GM18517 (cell line): ENCODE measurements around the gene CDCA8.

Experiments
- ATAC-seq: cut with Tn5 transposase; IDR thresholded peaks from one replicate; pipeline ENCODE4 v1.9.1; 2021; ENCODE audit warnings: mild to moderate bottlenecking, moderate library complexity; ENCODE audit not compliant: unreplicated experiment

Gene CDCA8

GRCh38 chr1:37714689-37715088 is 22.4 kb downstream of the CDCA8 start:
- ATAC-seq = no peak

DNA sequence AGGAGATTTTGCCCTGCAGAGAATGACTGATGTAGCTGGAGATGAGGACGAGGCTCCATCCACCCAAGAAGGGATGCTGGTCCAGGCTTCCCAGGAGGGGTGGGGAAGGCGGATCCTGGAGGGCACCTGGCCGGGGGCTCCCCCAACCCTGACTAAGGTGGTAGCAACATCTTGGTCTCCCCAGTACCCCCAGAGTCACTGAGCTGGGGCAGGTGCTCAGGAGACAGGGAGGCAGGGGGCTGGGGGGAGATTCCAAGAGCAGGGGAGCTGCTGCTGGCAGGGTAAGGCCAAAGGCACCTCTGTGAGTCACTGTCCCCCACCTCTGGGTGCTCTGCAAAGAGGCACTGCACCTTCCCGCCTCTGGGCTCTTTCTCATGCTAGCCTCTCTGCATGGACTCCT is 24.0 kb downstream of the CDCA8 start:
- ATAC-seq = no peak

GRCh38 chr1:37717631-37718030 is 25.3 kb downstream of the CDCA8 start:
- no peak for ATAC-seq

DNA sequence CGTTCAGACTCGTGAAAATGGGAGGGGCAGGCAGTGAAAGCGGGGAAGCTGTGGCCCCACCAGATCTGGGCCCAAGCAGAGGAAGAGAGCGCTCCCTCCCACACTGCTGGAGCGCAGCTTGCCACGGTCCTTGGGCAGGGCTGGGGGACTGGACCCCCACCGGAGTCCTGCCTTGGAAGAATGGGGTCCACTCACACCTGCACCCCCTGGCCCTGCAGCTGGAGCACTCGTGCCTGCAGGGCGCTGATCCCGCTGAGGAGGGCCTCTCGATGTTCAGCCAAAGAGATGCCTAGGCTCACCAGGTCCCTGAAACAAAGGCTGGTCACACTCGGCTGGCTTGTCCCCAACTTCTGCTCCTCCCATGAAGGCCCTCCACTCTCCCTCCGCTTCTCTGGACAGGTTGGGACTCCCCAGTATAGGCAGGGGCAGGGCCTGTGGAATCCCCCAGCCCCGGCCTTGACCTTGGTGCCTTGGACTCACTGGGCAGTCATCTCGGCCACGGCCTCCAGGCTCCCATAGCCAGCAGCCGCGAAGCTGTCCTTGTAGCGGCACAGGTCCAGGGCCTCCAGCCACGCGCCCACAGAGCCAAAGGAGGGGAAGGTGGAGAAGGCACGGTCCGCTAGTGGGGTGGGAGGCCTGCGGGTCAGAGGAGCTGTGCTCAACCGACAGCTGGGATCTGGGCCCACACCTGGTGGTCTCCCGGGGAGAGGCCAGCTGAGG is 26.0 kb downstream of the CDCA8 start:
- ATAC-seq = no peak

GRCh38 chr1:37718901-37719571 is 26.7 kb downstream of the CDCA8 start:
- ATAC-seq = no peak

GRCh38 chr1:37719572-37720195 is 27.4 kb downstream of the CDCA8 start:
- ATAC-seq = no peak

GRCh38 chr1:37720231-37721130 is 28.2 kb downstream of the CDCA8 start:
- no peak for ATAC-seq

- ATAC-seq = no peak
These were observed 29.2 kb downstream of the CDCA8 start for GRCh38 chr1:37721565-37721964.

DNA sequence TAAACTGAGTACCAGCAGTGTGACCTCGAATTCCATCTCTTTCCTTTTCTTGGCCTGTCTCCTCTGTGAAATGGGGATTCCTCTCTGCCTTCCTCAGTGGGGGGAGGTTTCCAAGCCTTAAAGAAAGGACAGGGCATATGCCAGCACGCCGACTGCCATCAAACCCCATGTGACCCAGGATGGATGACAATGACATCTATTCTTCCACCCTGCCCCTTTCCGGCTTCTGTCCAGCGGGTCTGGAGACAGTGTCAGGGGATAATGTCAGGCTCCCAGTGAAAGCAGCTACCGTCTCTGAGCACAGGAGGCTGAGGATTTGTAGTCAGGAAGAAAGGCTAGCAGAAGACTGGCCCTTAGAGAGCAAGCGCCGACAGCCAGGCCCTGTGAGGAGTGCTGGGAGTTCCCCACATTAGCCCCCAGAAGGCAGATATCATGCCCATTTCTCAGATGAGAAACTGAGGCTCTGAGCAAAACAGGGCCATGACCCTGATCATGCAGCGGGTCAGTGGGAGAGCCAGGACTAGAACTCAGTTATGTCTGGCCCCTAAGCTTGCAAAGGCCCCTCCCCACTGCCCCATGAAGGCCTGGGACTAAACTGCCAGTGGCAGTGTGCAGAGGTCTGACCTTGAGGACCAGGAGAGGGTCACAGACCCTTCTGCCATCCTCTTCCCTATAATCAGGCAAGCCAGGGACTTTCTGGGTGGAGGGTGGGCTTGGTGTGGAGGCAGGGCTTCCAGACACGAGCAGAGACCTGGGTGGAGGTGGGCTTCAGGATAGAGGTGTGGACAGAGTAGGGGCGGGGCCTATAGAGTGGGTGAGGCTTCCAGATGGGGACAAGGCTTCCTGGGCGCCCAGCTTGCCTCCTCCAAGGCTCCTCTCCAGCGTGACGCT is 30.1 kb downstream of the CDCA8 start:
- no peak for ATAC-seq

- no peak for ATAC-seq
These were observed 30.7 kb downstream of the CDCA8 start for GRCh38 chr1:37723072-37723389.

GRCh38 chr1:37723390-37724078 is 31.2 kb downstream of the CDCA8 start:
- no peak for ATAC-seq

DNA sequence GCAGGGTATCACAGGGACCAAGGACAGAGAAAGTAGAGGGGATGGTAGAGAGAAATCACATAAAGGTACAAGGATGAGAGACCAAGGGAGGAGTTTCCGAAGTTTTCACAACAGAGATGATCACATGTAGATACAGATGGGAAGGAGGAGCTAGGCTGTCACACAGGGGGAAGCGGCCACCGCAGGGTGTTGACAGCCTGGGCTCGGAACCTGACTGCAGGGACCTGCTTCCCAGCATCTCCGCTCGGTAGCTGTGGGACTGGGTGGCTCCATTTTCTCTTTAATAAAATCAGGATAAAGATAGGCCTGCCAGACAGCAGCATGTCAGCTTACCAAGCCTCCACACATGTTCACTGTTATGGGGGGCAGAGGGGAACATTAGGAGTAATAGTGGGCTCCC is 32.3 kb downstream of the CDCA8 start:
- ATAC-seq = no peak

DNA sequence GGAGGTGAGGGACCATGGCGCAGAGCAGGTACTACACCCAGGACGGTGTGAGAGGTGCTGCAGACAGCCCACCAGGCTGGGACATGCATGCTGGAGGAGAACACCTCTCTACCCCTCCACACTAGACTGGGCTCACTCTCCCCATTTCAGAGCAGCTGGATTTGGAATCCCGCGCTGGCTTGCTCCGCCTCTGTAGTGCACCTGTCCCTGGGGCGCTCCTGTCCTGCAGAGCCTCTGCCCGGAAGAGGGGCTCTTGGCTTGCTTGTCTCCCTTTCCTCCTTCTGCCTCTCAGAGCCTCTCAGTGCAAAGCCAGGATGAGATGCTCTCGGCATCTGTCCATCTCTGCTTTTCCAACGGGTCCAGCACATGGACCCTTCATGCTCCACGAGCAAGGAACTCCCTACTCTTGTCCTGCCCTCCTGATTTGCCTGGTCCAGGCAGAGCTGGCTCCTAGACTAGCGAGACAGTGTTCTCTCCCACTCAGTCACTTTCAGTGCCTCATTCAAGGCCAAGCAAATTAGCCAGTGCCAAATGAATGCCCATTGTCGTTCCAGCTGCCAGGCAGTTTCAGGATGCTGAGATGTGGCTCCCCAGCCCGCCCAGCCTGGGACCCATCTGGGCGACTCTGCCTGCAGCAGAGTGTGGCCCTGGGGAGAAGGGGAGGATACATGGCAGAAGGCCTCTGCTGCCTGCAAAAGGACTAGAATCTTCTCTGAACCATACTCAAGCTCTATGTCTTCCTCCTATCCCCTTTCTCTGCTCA is 33.7 kb downstream of the CDCA8 start:
- ATAC-seq = no peak

- no peak for ATAC-seq
These were observed 34.7 kb downstream of the CDCA8 start for GRCh38 chr1:37726751-37727585.

- ATAC-seq = no peak
These were observed 36.1 kb downstream of the CDCA8 start for GRCh38 chr1:37728416-37728815.

- ATAC-seq = no peak
These were observed 38.1 kb downstream of the CDCA8 start for GRCh38 chr1:37730376-37730775.

GRCh38 chr1:37731312-37732019 is 39.1 kb downstream of the CDCA8 start:
- ATAC-seq = no peak
